ENCODE data around the gene LRRC56. TPM values are rescaled to one million over a fixed set of nuclear protein-coding genes. Genes with fewer than 3 reads are reported as not detected.

The LRRC56 gene
- polyA plus RNA-seq, 1 donor (not counting 4 experiments of a cell fraction or from before 2014, with no cell fraction given) = 0.28 TPM

- no peak overlapping the region for H2AFZ ChIP-seq (ENCODE audit: control insufficient read depth, low read length)
- H3K9ac ChIP-seq (ENCODE audit: control insufficient read depth, extremely low read depth, insufficient read depth, low read length) = no peak overlapping the region
- peaks cover 8% of the 10 kb centered on the region for H3K9me1 ChIP-seq (ENCODE audit: control insufficient read depth, extremely low read depth, insufficient read depth, low read length)
- FAIRE-seq (no peak), DNase-seq (ENCODE audit: low read depth, low spot score) (no peak)
- no peak overlapping the region for H3K4me3 ChIP-seq (ENCODE audit: control insufficient read depth in 2 of 3, extremely low read depth in 1 of 3, insufficient read depth in 2 of 3, low read depth in 1 of 3, low read length in 3 of 3)
- peak overlapping the region; percentile 6 for H3K27ac ChIP-seq (ENCODE audit: control insufficient read depth, insufficient read depth, low read length)
- peaks cover 78% of the 10 kb centered on the region for H3K79me2 ChIP-seq (ENCODE audit: control insufficient read depth, insufficient read depth, low read length)
- H3K9me3 ChIP-seq (ENCODE audit: control insufficient read depth, low read depth, low read length) = no peaks in the 10 kb centered on the region
- H3K4me1 ChIP-seq (ENCODE audit: control insufficient read depth, extremely low read depth, insufficient read depth, low read length) = peaks cover 27% of the 10 kb centered on the region
- peaks cover 12 to 25% of the 10 kb centered on the region in 2 experiments for H3K36me3 ChIP-seq (ENCODE audit: control insufficient read depth in 2 of 2, extremely low read depth in 1 of 2, insufficient read depth in 2 of 2, low read length in 2 of 2)
- TF ChIP-seq, protein P1, sequence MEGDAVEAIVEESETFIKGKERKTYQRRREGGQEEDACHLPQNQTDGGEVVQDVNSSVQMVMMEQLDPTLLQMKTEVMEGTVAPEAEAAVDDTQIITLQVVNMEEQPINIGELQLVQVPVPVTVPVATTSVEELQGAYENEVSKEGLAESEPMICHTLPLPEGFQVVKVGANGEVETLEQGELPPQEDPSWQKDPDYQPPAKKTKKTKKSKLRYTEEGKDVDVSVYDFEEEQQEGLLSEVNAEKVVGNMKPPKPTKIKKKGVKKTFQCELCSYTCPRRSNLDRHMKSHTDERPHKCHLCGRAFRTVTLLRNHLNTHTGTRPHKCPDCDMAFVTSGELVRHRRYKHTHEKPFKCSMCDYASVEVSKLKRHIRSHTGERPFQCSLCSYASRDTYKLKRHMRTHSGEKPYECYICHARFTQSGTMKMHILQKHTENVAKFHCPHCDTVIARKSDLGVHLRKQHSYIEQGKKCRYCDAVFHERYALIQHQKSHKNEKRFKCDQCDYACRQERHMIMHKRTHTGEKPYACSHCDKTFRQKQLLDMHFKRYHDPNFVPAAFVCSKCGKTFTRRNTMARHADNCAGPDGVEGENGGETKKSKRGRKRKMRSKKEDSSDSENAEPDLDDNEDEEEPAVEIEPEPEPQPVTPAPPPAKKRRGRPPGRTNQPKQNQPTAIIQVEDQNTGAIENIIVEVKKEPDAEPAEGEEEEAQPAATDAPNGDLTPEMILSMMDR (optimal IDR thresholded peaks at IDR 0.05 in 1 of 3, IDR thresholded peaks at IDR 0.05 in 1 of 3, conservative IDR thresholded peaks at IDR 0.05 in 1 of 3; ENCODE audit: extremely low read depth in 1 of 3, insufficient read depth in 2 of 3, low read length in 3 of 3) = no peak
- H4K20me1 ChIP-seq (ENCODE audit: control insufficient read depth, extremely low read depth, insufficient read depth, low read length) = peaks cover 50% of the 10 kb centered on the region
- H3K4me2 ChIP-seq (ENCODE audit: control insufficient read depth, extremely low read depth, insufficient read depth, low read depth, low read length) = no peak overlapping the region
- dilution Hi-C loops (cut with MboI; ENCODE audit: extremely low pct_ligation_motif_present, low sequenced_read_pairs) = no loop called here
- no peaks in the 10 kb centered on the region for H3K27me3 ChIP-seq (ENCODE audit: control insufficient read depth, extremely low read depth, insufficient read depth, low read length)
Measured at GRCh38 chr11:579830-580601, 42.7 kb downstream of the LRRC56 start.

- H3K9me3 ChIP-seq (ENCODE audit: control insufficient read depth, low read depth, low read length) = no peaks in the 10 kb centered on the region
- no peak for DNase-seq (ENCODE audit: low read depth, low spot score)
- peaks cover 8% of the 10 kb centered on the region for H3K9me1 ChIP-seq (ENCODE audit: control insufficient read depth, extremely low read depth, insufficient read depth, low read length)
- H3K27me3 ChIP-seq (ENCODE audit: control insufficient read depth, extremely low read depth, insufficient read depth, low read length) = no peaks in the 10 kb centered on the region
- peaks cover 13 to 25% of the 10 kb centered on the region in 2 experiments for H3K36me3 ChIP-seq (ENCODE audit: control insufficient read depth in 2 of 2, extremely low read depth in 1 of 2, insufficient read depth in 2 of 2, low read length in 2 of 2)
- H3K27ac ChIP-seq (ENCODE audit: control insufficient read depth, insufficient read depth, low read length) = no peak overlapping the region
- dilution Hi-C loops (cut with MboI; ENCODE audit: extremely low pct_ligation_motif_present, low sequenced_read_pairs) = no loop called here
- H3K79me2 ChIP-seq (ENCODE audit: control insufficient read depth, insufficient read depth, low read length) = peaks cover 85% of the 10 kb centered on the region
- no peak overlapping the region for H3K9ac ChIP-seq (ENCODE audit: control insufficient read depth, extremely low read depth, insufficient read depth, low read length)
- no peak overlapping the region for H2AFZ ChIP-seq (ENCODE audit: control insufficient read depth, low read length)
- H3K4me3 ChIP-seq (ENCODE audit: control insufficient read depth in 2 of 3, extremely low read depth in 1 of 3, insufficient read depth in 2 of 3, low read depth in 1 of 3, low read length in 3 of 3) = no peak overlapping the region
- peaks cover 22% of the 10 kb centered on the region for H3K4me1 ChIP-seq (ENCODE audit: control insufficient read depth, extremely low read depth, insufficient read depth, low read length)
- no peak for TF ChIP-seq EZH2 (IDR thresholded peaks at IDR 0.05; ENCODE audit: low read length)
- TF ChIP-seq, protein P1 (optimal IDR thresholded peaks at IDR 0.05 in 1 of 3, IDR thresholded peaks at IDR 0.05 in 1 of 3, conservative IDR thresholded peaks at IDR 0.05 in 1 of 3; ENCODE audit: extremely low read depth in 1 of 3, insufficient read depth in 2 of 3, low read length in 3 of 3) = no peak
- no peak overlapping the region for H3K4me2 ChIP-seq (ENCODE audit: control insufficient read depth, extremely low read depth, insufficient read depth, low read depth, low read length)
- no peak for FAIRE-seq
- peaks cover 50% of the 10 kb centered on the region for H4K20me1 ChIP-seq (ENCODE audit: control insufficient read depth, extremely low read depth, insufficient read depth, low read length)
Measured at GRCh38 chr11:581342-581741, 44.0 kb downstream of the LRRC56 start.
